Fibroblast of pulmonary artery (primary cell): ENCODE results near the gene UTP14A.
A peak's percentile ranks its signal among the peaks of the same experiment; 100 is the strongest.
"Not testable (repeated sequence)": the region's sequence is repeated elsewhere in the genome, so short reads cannot be mapped to it uniquely, and the experiment has no call there.

Experiments used
- DNase-seq: peaks from one replicate; pipeline ENCODE4 v3.0.0-alpha.2; 2010; ENCODE audit warnings: low read depth
- H3K4me3 ChIP-seq: replicated peaks from 2 replicates; pipeline ENCODE4 v1.5.1; 2011; ENCODE audit warnings: low read depth, mild to moderate bottlenecking, control low read depth, low read length, moderate library complexity
- TF ChIP-seq, protein P1 (sequence below): IDR thresholded peaks from 2 replicates; pipeline ENCODE4 v1.5.1; 2011; ENCODE audit warnings: mild to moderate bottlenecking, control low read depth, low read length, inconsistent platforms; ENCODE audit errors: missing control alignments

The UTP14A gene, protein sequence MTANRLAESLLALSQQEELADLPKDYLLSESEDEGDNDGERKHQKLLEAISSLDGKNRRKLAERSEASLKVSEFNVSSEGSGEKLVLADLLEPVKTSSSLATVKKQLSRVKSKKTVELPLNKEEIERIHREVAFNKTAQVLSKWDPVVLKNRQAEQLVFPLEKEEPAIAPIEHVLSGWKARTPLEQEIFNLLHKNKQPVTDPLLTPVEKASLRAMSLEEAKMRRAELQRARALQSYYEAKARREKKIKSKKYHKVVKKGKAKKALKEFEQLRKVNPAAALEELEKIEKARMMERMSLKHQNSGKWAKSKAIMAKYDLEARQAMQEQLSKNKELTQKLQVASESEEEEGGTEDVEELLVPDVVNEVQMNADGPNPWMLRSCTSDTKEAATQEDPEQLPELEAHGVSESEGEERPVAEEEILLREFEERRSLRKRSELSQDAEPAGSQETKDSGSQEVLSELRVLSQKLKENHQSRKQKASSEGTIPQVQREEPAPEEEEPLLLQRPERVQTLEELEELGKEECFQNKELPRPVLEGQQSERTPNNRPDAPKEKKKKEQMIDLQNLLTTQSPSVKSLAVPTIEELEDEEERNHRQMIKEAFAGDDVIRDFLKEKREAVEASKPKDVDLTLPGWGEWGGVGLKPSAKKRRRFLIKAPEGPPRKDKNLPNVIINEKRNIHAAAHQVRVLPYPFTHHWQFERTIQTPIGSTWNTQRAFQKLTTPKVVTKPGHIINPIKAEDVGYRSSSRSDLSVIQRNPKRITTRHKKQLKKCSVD

DNA sequence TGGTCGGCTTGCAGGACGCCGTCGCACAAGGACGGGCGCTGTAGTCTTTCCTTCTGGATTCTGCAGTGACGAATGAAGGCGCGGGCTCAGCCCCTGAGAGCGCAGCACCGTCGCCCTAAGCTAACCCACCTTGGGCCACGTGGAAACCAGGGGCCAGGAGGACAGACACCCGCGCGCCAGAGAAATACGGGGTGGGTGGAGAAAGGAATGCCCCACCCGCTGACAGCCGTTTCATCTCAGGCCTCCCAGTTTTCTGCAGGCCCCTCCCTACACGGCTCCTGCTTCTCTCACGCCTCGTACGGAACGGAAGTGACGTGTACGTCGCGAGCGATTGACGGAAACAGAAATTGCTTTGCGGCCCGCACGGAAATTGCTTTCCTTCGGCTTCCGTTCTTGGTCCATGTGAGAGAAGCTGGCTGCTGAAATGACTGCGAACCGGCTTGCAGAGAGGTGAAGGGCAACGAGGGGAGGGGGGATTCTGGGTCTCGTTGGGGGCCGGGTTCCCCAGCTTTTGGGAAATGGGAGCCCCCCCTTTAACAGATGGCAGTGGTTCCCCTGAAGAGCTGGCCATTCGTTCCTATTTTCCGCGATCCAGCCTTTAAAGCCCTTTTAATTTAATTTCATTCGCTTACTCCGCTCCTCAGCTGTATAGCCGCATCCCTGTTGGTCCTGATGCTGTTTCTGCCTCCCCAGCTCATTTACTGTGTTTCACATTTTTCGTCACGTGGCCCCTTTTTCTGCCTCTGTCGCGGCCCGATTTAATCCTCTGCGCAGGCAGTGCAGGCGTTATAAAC, at the start of gene UTP14A:
Gene UTP14A (plus strand): TSS at position 378 of the 794 bp plus-strand sequence. CDS start 47 bp downstream, at position 425.
- peak within 1 kb of the TSS; percentile 84 for H3K4me3 ChIP-seq
- DNase-seq = peak; percentile 94
- TF ChIP-seq, protein P1, sequence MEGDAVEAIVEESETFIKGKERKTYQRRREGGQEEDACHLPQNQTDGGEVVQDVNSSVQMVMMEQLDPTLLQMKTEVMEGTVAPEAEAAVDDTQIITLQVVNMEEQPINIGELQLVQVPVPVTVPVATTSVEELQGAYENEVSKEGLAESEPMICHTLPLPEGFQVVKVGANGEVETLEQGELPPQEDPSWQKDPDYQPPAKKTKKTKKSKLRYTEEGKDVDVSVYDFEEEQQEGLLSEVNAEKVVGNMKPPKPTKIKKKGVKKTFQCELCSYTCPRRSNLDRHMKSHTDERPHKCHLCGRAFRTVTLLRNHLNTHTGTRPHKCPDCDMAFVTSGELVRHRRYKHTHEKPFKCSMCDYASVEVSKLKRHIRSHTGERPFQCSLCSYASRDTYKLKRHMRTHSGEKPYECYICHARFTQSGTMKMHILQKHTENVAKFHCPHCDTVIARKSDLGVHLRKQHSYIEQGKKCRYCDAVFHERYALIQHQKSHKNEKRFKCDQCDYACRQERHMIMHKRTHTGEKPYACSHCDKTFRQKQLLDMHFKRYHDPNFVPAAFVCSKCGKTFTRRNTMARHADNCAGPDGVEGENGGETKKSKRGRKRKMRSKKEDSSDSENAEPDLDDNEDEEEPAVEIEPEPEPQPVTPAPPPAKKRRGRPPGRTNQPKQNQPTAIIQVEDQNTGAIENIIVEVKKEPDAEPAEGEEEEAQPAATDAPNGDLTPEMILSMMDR = no peak

DNA sequence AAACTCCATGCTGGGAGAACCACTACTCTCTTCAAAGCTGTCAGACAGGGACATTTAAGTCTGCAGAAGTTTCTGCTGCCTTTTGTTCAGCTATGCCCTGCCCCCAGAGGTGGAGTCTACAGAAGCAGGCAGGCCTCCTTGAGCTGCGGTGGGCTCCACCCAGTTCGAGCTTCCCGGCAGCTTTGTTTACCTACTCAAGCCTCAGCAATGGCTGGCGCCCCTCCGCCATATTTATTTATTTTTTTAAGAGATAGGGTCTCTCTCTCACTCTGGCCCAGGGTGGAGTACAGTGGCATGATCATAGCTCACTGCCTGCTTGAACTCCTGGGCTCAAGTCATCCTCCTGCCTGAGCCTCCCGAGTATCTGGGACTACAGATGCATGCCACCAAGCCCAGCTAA, 46.8 kb upstream of the UTP14A start:
- not testable (repeated sequence) for H3K4me3 ChIP-seq, DNase-seq

DNA sequence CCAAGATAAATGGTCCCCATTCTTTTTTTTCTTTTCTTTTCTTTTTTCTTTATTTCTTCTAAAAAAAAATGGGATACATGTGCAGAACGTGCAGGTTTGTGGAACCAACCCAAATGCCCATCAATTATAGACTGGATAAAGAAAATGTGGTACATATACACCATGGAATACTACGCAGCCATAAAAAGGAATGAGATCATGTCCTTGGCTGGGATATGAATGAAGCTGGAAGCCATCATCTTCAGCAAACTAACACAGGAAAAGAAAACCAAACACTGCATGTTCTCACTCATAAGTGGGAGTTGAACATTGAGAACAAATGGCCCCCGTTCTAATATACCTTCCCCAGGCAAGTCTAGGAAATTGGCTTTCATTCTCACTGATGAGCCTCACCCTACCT, 39.6 kb upstream of the UTP14A start:
- H3K4me3 ChIP-seq, DNase-seq: not testable (repeated sequence)

DNA sequence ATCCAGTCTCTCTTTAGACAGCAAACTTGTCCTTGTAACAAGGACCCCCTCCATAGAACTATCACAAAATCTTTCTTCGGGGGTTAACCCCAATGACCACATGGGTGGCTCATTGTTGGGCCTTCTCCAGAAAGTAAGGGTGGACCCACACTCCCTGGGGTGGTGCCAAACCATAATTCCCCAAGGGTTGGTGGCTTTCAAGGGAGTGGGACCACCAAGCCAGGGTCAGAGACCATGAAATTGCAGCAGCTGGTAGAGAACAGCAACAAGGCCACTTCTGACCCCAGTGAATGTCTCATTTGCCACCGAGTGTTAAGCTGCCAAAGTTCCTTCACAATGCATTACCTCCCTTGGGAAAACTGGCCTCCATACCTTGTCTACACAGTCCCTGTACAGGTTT, 33.4 kb upstream of the UTP14A start:
- DNase-seq = no peak
- no peak overlapping the region for H3K4me3 ChIP-seq
- TF ChIP-seq, protein P1 = no peak

DNA sequence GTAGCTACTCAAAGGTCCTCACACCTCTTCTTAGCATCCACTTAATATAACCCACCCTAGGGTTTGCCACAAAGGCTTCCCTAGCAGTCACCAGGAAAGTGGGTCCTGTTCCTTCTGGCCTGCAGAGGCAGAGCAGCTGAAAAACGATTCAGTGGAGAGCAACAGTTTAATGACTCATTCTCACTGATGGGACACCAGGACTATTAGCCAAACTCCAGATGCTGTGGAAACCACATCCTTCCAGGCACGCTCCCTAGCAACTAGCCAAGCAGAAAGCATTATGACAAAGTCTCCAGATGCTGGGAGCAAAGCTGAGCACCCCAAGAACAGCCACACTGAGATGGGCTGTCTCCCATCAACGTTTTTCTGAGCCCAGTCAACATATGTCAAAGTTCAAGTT, 30.3 kb upstream of the UTP14A start:
- TF ChIP-seq, protein P1 = peak; percentile 11
- no peak overlapping the region for H3K4me3 ChIP-seq
- DNase-seq = peak; percentile 65

DNA sequence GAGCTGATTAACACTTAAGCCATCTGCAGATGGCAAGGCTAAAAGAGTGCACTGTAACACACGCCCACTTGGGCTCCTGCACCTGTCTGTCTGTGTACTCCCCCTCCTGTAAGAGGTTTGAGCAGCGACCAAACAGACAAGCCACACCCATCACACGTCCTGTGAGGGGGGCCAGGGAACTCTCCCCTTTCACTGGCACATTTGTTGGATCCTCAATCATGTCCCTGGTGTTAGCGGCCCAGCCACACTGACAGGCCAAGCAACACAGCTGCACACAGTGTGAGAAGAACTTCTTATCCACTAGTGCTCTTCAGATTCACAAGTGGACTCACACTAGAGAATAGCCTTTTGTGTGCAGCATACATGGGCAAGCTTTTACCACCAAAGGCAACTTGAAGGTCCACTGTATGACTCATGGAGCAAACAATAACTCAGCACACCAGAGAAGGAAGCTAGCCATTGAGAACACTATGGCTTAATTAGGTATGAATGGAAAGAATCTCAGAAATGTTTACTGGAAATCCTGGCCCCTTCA, 29.1 kb upstream of the UTP14A start:
- TF ChIP-seq, protein P1 = no peak
- DNase-seq = peak; percentile 48
- H3K4me3 ChIP-seq = no peak overlapping the region

DNA sequence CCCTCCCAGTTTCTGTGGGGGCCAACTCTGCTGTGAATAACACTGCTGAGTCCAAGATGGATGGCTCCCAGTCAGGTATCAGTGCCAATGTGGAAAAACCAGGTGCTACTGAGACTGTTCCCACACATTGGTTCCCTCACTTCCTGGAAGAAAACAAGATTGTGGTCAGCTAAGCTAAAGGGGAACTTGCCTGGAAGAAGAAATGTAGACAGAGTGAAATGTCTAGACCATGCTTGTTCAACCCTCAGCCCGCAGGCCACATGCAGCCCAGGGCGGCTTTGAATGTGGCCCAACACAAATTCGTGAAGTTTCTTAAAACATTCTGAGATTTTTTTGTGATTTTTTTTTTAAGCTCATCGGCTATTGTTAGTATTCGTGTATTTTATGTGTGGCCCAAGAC, 28.6 kb upstream of the UTP14A start:
- H3K4me3 ChIP-seq = no peak overlapping the region
- TF ChIP-seq, protein P1 = no peak
- DNase-seq = no peak
